Kidney (tissue), 14 donors: ENCODE results near the gene PGP. TPM values are rescaled to one million over a fixed set of nuclear protein-coding genes. Genes with fewer than 3 reads are reported as not detected.

ENCODE experiments used
- DNase-seq, 5 donors: peaks; one replicate each; pipeline ENCODE4 v3.0.0-alpha.2; 2013 to 2020
- FAIRE-seq: peaks from 2 replicates; lab custom pipeline; 2012; peaks lifted over from hg19 to GRCh38; lab: Jason Lieb, UNC
- H3K27ac ChIP-seq, 2 donors: one replicate each; pipeline ENCODE4 v1.7.0; 2013; ENCODE audit warnings: low read depth in 2 of 2, low read length in 2 of 2, inconsistent platforms in 1 of 2
- H3K27me3 ChIP-seq: one replicate; pipeline ENCODE4 v1.7.1; 2013; ENCODE audit warnings: low read length, inconsistent platforms; ENCODE audit not compliant: control insufficient read depth, insufficient read depth
- H3K36me3 ChIP-seq, 3 donors: one replicate each; pipeline versions ENCODE4 v1.7.0 to v1.7.1; 2013; ENCODE audit warnings: low read length in 3 of 3, control low read depth in 1 of 3, inconsistent platforms in 1 of 3; ENCODE audit not compliant: insufficient read depth in 3 of 3, control insufficient read depth in 2 of 3
- H3K4me1 ChIP-seq, 3 donors: one replicate each; pipeline versions ENCODE4 v1.7.0 to v1.7.1; 2013; ENCODE audit warnings: low read length in 3 of 3, inconsistent platforms in 1 of 3, low read depth in 1 of 3; ENCODE audit not compliant: control insufficient read depth in 2 of 3, insufficient read depth in 2 of 3
- H3K4me3 ChIP-seq, 3 donors: one replicate each; pipeline versions ENCODE4 v1.7.0 to v1.8.1; 2013; ENCODE audit warnings: low read length in 3 of 3, control low read depth in 1 of 3, inconsistent platforms in 1 of 3
- H3K9ac ChIP-seq, 3 donors: one replicate each; pipeline versions ENCODE4 v1.7.0 to v1.7.1; 2013; ENCODE audit warnings: low read length in 3 of 3, control low read depth in 1 of 3, inconsistent platforms in 1 of 3
- H3K9me3 ChIP-seq, 3 donors: one replicate each; pipeline versions ENCODE4 v1.7.0 to v1.7.1; 2013; ENCODE audit warnings: low read length in 3 of 3, control low read depth in 1 of 3, inconsistent platforms in 1 of 3; ENCODE audit not compliant: control insufficient read depth in 2 of 3, insufficient read depth in 1 of 3
- CTCF ChIP-seq: IDR thresholded peaks from 3 replicates; pipeline ENCODE4 v1.5.1; 2012; ENCODE audit warnings: mild to moderate bottlenecking, moderate library complexity, borderline replicate concordance; ENCODE audit not compliant: insufficient read depth; ENCODE audit errors: extremely low read depth
- intact Hi-C: fragments of 100-400 bp; cut with DNase I; formaldehyde crosslinking; loops from one replicate; pipeline ENCODE4 v1.11.1; 2022
- polyA plus RNA-seq: library from polyadenylated mRNA; stranded (reverse); fragments of 350-450 nt; fragmentation: Illumina TruSeq; extraction: RNeasy Lipid Tissue Mini Kit (QIAGEN cat#74804); gene quantifications from one replicate; pipeline ENCODE4 v1.2.3, GENCODE V29; 2014; ENCODE audit warnings: low read depth, low replicate concordance; ENCODE audit not compliant: insufficient read depth
- total RNA-seq: library from RNA; stranded (reverse); fragmentation: NEBNext Ultra II Directional; extraction: Animal tissue kit (Norgen Biotek cat#: 25700); gene quantifications from one replicate; pipeline ENCODE4 v1.2.1, GENCODE V29; 2021
- donor health status: control.
- donor health status: control.
- donor health status: control.
- donor health status: control.
- donor health status: control.
- donor health status: DM: yes; HTN: yes; CAD: no.
- donor health status: Normal renal cell carcinoma (clear cell type).

PGP gene
- total and polyA plus RNA-seq, 2 donors from 2014 or later, result 13.5 to 21.2 TPM

GRCh38 chr16:2171601-2172178 lies 43.0 kb downstream of the PGP start:
- no peaks in the 10 kb centered on the region for H3K9me3 ChIP-seq
- H3K9ac ChIP-seq, result no peak overlapping the region
- no peak for TF ChIP-seq CTCF
- DNase-seq (no peak), FAIRE-seq (no peak)
- H3K4me1 ChIP-seq, result no peaks in the 10 kb centered on the region
- intact Hi-C loops, result no loop called here
- H3K27me3 ChIP-seq, result no peaks in the 10 kb centered on the region
- H3K4me3 ChIP-seq, result no peak overlapping the region
- H3K36me3 ChIP-seq, result peaks cover 0 to 16% (median 14%) of the 10 kb centered on the region in 3 donors
- no peak overlapping the region for H3K27ac ChIP-seq

GRCh38 chr16:2170587-2171435 lies 43.8 kb downstream of the PGP start:
- no peaks in the 10 kb centered on the region for H3K4me1 ChIP-seq
- TF ChIP-seq CTCF, result no peak
- H3K4me3 ChIP-seq, result no peak overlapping the region
- peaks cover 0 to 16% (median 16%) of the 10 kb centered on the region in 3 donors for H3K36me3 ChIP-seq
- H3K9me3 ChIP-seq, result no peaks in the 10 kb centered on the region
- no peak overlapping the region for H3K27ac ChIP-seq
- H3K27me3 ChIP-seq, result no peaks in the 10 kb centered on the region
- no peak overlapping the region for H3K9ac ChIP-seq
- DNase-seq, result no peak
- intact Hi-C loops, result no loop called here
- no peak for FAIRE-seq

- DNase-seq (no peak), FAIRE-seq (no peak)
- Histone ChIP-seq H3K9me3 (no peaks in the 10 kb centered on the region), H3K4me1 (no peaks in the 10 kb centered on the region), H3K9ac (no peak overlapping the region), H3K27ac (peak overlapping the region in 1 of 2 donors; percentile 64), H3K27me3 (no peaks in the 10 kb centered on the region), H3K4me3 (no peak overlapping the region), H3K36me3 (peaks cover 0 to 15% (median 9%) of the 10 kb centered on the region in 3 donors)
- TF ChIP-seq CTCF, result no peak
- intact Hi-C loops, result no loop called here
These were observed 44.6 kb downstream of the PGP start for GRCh38 chr16:2170080-2170479.
